ENCODE results near the gene MICU2. TPM values are rescaled to one million over a fixed set of nuclear protein-coding genes. Genes with fewer than 3 reads are reported as not detected.

Gene MICU2
- total RNA-seq, 1 donor from 2014 or later = 61.9 TPM

DNA sequence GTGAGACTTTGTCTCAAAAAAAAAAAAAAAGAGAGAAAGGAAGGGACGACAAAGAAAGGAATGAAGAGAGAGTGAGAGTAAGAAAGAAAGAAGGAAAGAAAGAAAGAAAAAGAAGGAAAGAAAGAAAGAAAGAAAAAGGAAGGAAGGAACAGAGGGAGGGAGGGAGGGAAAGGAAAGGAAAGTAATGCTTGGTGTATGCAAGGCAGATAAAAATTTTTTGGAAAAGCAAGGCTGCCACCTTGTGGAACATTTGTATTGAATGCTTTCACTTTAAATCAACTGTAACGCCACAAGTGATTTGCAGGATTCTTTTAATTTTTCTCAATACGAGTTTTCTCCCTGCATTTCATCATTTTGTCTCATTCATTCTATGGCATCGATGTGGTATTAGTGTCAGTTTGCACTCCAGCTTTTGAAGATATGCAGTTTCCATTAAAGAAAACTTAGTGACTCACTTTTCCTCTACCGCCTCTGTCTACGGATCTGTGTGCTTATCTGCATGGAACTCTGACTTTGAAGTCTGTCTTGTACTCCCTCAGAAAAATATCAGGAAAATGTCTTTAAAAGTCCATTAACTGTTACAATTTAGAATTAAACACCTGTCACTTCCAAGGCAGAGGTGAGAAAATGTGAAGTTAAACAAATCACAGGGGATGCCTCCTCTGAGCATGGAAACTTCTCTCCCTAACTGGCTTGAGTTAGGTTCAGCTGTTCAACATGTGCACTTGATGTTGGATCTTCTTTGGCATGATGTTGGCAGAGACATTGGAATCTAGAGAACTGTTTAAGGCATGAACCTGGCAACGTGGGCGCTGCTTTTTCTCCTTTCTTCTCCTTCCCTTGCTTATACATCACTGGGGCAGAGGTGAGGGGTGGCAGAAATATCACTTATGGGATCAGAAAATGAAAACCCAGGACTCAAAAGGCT, 124.8 kb downstream of the MICU2 start:
- intact Hi-C loops (cut with DNase I) = loop anchor here (5.0 kb wide), 1 partner anchor 182 kb away; no protein-coding TSS in a partner anchor
- H3K4me1 ChIP-seq = peaks cover 10% of the 10 kb centered on the region
- H3K27ac ChIP-seq = no peak overlapping the region
- no peaks in the 10 kb centered on the region for H3K36me3 ChIP-seq
- TF ChIP-seq, protein P1, sequence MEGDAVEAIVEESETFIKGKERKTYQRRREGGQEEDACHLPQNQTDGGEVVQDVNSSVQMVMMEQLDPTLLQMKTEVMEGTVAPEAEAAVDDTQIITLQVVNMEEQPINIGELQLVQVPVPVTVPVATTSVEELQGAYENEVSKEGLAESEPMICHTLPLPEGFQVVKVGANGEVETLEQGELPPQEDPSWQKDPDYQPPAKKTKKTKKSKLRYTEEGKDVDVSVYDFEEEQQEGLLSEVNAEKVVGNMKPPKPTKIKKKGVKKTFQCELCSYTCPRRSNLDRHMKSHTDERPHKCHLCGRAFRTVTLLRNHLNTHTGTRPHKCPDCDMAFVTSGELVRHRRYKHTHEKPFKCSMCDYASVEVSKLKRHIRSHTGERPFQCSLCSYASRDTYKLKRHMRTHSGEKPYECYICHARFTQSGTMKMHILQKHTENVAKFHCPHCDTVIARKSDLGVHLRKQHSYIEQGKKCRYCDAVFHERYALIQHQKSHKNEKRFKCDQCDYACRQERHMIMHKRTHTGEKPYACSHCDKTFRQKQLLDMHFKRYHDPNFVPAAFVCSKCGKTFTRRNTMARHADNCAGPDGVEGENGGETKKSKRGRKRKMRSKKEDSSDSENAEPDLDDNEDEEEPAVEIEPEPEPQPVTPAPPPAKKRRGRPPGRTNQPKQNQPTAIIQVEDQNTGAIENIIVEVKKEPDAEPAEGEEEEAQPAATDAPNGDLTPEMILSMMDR (IDR thresholded peaks at IDR 0.05) = peak; percentile 47 to 60 (median 56)
- TF ChIP-seq POLR2AphosphoS5 (IDR thresholded peaks at IDR 0.05; ENCODE audit: insufficient read depth in 1 of 2, low read depth in 1 of 2) = peak in 1 of 2 donors; percentile 66
- TF ChIP-seq POLR2A (IDR thresholded peaks at IDR 0.05) = no peak
- DNase-seq (ENCODE audit: extremely low spot score in 2 of 2) = no peak
- no peaks in the 10 kb centered on the region for H3K9me3 ChIP-seq
- H3K27me3 ChIP-seq = no peaks in the 10 kb centered on the region
- H3K4me3 ChIP-seq = no peak overlapping the region

DNA sequence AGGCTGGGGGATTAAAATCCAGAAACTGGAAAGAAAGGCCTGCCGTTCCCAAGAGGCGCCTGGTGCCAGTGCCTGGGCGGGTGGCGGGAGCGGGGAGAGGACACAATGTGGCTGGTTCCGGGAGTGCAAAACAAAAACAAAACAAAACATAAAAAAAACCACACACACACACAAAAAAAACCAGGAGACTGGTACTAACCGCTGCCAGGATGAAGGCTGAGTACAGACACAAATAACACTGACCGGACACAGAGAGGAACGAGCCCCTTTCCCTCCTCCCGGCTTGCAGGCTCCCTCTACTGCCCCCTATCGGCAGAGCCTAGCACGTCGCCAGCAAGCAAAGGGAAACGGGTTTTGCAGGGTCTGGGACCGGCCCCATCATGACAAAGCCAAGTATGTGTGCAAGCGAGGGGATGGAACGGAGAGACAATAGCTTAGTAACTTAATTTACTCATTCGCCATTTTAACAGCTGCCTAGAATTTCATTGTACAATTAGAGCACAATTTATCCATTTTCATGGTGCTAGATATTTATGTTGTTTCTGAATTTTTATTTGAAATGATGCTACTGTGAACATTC, 127.0 kb downstream of the MICU2 start:
- Histone ChIP-seq H3K27me3 (no peaks in the 10 kb centered on the region), H3K9me3 (no peaks in the 10 kb centered on the region), H3K27ac (no peak overlapping the region), H3K36me3 (no peaks in the 10 kb centered on the region), H3K4me3 (peak overlapping the region; percentile 20 to 33), H3K4me1 (peaks cover 10% of the 10 kb centered on the region)
- DNase-seq (ENCODE audit: extremely low spot score in 2 of 2) = no peak
- intact Hi-C loops (cut with DNase I) = loop anchor here (2.0 to 5.0 kb wide), 2 partner anchors 180 to 530 kb away; no protein-coding TSS in a partner anchor
- TF ChIP-seq, protein P1 (IDR thresholded peaks at IDR 0.05) = peak; percentile 91 to 94 (median 92)
- TF ChIP-seq POLR2A (IDR thresholded peaks at IDR 0.05) (no peak), POLR2AphosphoS5 (IDR thresholded peaks at IDR 0.05; ENCODE audit: insufficient read depth in 1 of 2, low read depth in 1 of 2) (peak in 1 of 2 donors; percentile 44)

DNA sequence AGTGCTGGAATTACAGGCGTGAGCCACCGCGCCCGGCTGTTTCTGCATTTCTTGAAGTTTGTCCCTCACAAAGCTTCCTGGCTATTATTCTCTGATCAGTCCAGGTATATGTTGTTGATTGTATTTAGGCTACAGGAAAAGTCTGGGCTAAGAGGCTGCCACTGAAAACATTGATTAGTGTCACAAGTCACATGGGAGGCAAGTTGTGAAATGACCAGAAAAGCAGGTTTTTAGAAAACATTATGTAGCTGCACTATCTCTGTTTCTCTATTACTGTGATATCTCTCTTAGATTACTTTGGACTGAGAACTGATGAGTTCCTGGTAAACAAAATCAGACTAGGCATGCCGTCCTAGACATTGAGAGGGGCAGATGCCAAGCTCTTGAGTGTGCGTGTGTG, 128.9 kb downstream of the MICU2 start:
- Histone ChIP-seq H3K36me3 (no peaks in the 10 kb centered on the region), H3K27ac (no peak overlapping the region), H3K27me3 (no peaks in the 10 kb centered on the region), H3K4me1 (peaks cover 10% of the 10 kb centered on the region), H3K4me3 (no peak overlapping the region), H3K9me3 (no peaks in the 10 kb centered on the region)
- intact Hi-C loops (cut with DNase I) = loop anchor here (5.0 kb wide), 1 partner anchor 178 kb away; no protein-coding TSS in a partner anchor
- TF ChIP-seq, protein P1 (IDR thresholded peaks at IDR 0.05) = no peak
- no peak for TF ChIP-seq POLR2AphosphoS5 (IDR thresholded peaks at IDR 0.05; ENCODE audit: insufficient read depth in 1 of 2, low read depth in 1 of 2)
- TF ChIP-seq POLR2A (IDR thresholded peaks at IDR 0.05) = no peak
- no peak for DNase-seq (ENCODE audit: extremely low spot score in 2 of 2)

DNA sequence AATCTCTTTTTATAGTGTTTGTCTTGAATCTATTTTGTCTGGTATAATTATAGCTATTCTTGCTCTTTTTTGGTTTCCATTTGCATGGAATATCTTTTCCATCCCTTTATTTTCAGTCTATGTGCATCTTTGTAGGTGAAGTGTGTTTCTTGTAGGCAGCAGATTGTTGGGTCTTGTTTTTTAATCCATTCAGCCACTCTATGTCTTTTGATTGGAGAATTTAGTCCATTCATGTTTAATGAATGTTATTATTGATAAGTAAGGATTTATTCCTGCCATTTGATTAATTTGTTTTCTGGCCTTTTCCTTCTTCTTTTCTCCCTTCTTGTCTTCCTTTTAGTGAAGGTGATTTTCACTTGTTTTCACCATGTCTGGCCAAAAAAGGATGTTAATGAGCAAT, 133.2 kb downstream of the MICU2 start:
- Histone ChIP-seq H3K27me3 (no peaks in the 10 kb centered on the region), H3K4me1 (no peaks in the 10 kb centered on the region), H3K36me3 (no peaks in the 10 kb centered on the region), H3K9me3 (no peaks in the 10 kb centered on the region), H3K27ac (no peak overlapping the region), H3K4me3 (no peak overlapping the region)
- intact Hi-C loops (cut with DNase I) = no loop called here
- TF ChIP-seq POLR2A (IDR thresholded peaks at IDR 0.05) (no peak), POLR2AphosphoS5 (IDR thresholded peaks at IDR 0.05; ENCODE audit: insufficient read depth in 1 of 2, low read depth in 1 of 2) (no peak)
- TF ChIP-seq, protein P1 (IDR thresholded peaks at IDR 0.05) = no peak
- DNase-seq (ENCODE audit: extremely low spot score in 2 of 2) = no peak
